Activated B cell treated with CpG ODN at 0.5 μM for 24 hours (primary cell): ENCODE data around the gene TMEM131. TPM values are rescaled to one million over a fixed set of nuclear protein-coding genes. Genes with fewer than 3 reads are reported as not detected.
A peak's percentile ranks its signal among the peaks of the same experiment; 100 is the strongest.

Source experiments
- ATAC-seq: fragments of 200-7000 bp; cut with Tn5 transposase; one replicate; pipeline ENCODE4 v1.10.0; 2021; ENCODE audit warnings: low read depth, mild to moderate bottlenecking, moderate library complexity
- CTCF ChIA-PET: fragments of 350-600 bp; sonication (Branson Sonifier 250); formaldehyde crosslinking; loops from one replicate; lab custom pipeline; 2021; ENCODE audit warnings: antibody characterized with exemption; lab: Charles Lee
- POLR2A ChIA-PET: fragments of 350-600 bp; sonication (Branson Sonifier 250); formaldehyde crosslinking; loops from one replicate; lab custom pipeline; 2021; ENCODE audit warnings: antibody characterized with exemption; lab: Charles Lee
- DNase-seq: peaks from one replicate; pipeline ENCODE4 v3.0.0; 2022
- H3K27ac Mint-ChIP-seq: one replicate; pipeline ENCODE4 v1.8.0; 2020; ENCODE audit warnings: mixed read lengths
- H3K27me3 Mint-ChIP-seq: one replicate; pipeline ENCODE4 v1.8.0; 2021; ENCODE audit warnings: mixed read lengths
- H3K36me3 Mint-ChIP-seq: one replicate; pipeline ENCODE4 v1.8.0; 2021; ENCODE audit warnings: low read depth, mixed read lengths
- H3K4me1 Mint-ChIP-seq: one replicate; pipeline ENCODE4 v1.8.0; 2021; ENCODE audit warnings: mixed read lengths
- H3K4me3 Mint-ChIP-seq: one replicate; pipeline ENCODE4 v1.8.0; 2020; ENCODE audit warnings: mild to moderate bottlenecking, mixed read lengths
- H3K9me3 Mint-ChIP-seq: one replicate; pipeline ENCODE4 v1.8.0; 2020; ENCODE audit warnings: mixed read lengths
- intact Hi-C: fragments of 100-400 bp; cut with micrococcal nuclease; formaldehyde crosslinking; loops from one replicate; pipeline ENCODE4 v1.15.1; 2024
- total RNA-seq: library from RNA; stranded (reverse); gene quantifications from 2 replicates; pipeline ENCODE4 v1.2.3, GENCODE V29; 2022
- TF ChIP-seq, protein P1 (sequence below): fragments of 200-600 bp; IDR thresholded peaks from one replicate; pipeline ENCODE4 v1.8.0; 2022; ENCODE audit warnings: antibody characterized with exemption, mild to moderate bottlenecking

Gene TMEM131
- total RNA-seq, 1 donor from 2014 or later = 146 TPM

GRCh38 chr2:97718942-97719341 lies 276.8 kb downstream of the TMEM131 start:
- POLR2A ChIA-PET = interaction anchor here (0.6 to 1.3 kb wide), 2 partner anchors 11 to 929 kb away, joined by 3 to 7 read pairs; no protein-coding TSS in a partner anchor
- Mint-ChIP-seq H3K36me3 (no peaks in the 10 kb centered on the region), H3K9me3 (no peaks in the 10 kb centered on the region), H3K27ac (peak overlapping the region; percentile 94), H3K27me3 (no peaks in the 10 kb centered on the region), H3K4me1 (peaks cover 34% of the 10 kb centered on the region), H3K4me3 (peak overlapping the region; percentile 77)
- intact Hi-C loops = no loop called here
- peak; percentile 12 for ATAC-seq
- TF ChIP-seq, protein P1, sequence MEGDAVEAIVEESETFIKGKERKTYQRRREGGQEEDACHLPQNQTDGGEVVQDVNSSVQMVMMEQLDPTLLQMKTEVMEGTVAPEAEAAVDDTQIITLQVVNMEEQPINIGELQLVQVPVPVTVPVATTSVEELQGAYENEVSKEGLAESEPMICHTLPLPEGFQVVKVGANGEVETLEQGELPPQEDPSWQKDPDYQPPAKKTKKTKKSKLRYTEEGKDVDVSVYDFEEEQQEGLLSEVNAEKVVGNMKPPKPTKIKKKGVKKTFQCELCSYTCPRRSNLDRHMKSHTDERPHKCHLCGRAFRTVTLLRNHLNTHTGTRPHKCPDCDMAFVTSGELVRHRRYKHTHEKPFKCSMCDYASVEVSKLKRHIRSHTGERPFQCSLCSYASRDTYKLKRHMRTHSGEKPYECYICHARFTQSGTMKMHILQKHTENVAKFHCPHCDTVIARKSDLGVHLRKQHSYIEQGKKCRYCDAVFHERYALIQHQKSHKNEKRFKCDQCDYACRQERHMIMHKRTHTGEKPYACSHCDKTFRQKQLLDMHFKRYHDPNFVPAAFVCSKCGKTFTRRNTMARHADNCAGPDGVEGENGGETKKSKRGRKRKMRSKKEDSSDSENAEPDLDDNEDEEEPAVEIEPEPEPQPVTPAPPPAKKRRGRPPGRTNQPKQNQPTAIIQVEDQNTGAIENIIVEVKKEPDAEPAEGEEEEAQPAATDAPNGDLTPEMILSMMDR = no peak
- DNase-seq = no peak
- CTCF ChIA-PET = interaction anchor here (0.8 to 1.7 kb wide), 5 partner anchors 9 to 128 kb away, joined by 3 to 6 read pairs (median 4); no protein-coding TSS in a partner anchor

DNA sequence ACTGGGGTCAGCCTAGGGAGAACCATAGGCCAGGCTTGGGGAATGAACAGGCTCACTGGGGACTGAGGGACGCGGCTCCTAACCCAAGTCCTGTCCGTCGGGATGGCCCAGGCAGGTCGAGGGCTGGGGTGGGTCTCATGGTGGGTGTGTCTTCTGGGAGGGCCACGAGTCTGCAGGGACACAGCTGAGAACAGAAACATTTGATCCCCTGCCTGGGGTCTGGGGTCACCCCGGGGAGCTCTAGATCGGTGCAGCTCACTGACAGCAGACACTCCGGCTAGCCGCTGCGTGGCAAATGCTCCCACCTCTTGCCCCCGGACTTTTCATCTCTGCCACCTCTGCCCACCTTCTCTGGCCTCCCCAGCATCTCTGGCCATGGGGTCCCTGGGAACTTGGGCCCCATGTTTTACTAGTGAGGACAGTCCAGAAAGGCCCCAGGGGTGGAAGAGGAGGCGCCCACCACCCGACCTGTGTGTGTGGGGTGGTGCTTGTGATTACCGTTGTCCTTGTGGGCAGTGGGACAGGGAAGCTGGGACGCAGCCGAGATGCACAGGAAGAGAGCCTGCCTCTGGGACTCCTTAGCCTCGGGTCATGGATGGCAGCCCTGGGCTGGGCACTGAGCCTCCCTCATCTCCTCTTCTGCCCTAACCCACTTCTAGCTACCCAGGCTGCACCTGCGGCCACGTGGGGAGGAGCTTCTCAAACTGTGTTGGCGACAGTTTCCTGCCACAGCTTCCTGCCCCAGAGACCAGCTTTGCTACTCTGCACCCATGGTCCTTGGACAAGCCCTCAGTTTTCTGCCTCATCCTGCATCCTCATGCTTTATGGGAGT lies 277.5 kb downstream of the TMEM131 start:
- H3K4me3 Mint-ChIP-seq = peak overlapping the region; percentile 77
- no peaks in the 10 kb centered on the region for H3K27me3 Mint-ChIP-seq
- H3K36me3 Mint-ChIP-seq = no peaks in the 10 kb centered on the region
- peaks cover 37% of the 10 kb centered on the region for H3K4me1 Mint-ChIP-seq
- TF ChIP-seq, protein P1 = no peak
- no peaks in the 10 kb centered on the region for H3K9me3 Mint-ChIP-seq
- CTCF ChIA-PET = interaction anchor here (0.8 to 1.7 kb wide), 5 partner anchors 8 to 127 kb away, joined by 3 to 6 read pairs (median 4); no protein-coding TSS in a partner anchor
- ATAC-seq = peak; percentile 96
- DNase-seq = peak; percentile 32
- intact Hi-C loops = no loop called here
- POLR2A ChIA-PET = interaction anchor here (0.6 to 1.3 kb wide), 4 partner anchors 12 to 930 kb away, joined by 3 to 7 read pairs (median 3); partner anchors contain the start of genes ACTR1B and COX5B
- H3K27ac Mint-ChIP-seq = peak overlapping the region; percentile 94

DNA sequence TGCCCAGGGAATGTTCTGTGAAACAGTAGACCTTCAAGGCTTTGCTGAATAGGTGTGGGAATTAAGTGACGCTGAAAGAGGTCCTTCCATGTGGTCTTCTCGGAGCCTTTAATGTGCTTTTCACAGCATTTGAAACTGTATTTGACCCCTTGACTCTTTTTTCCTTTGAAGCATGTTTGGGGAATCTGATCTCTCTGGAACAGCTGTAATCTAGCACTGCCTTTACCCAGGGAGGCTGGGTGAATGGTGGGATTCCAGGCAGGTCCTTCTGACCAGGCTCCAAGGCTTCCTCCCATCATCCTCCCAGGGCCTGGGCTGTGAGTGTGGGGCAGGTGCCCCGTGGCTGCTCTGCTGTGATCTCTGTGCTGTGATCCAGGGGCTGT lies 278.1 kb downstream of the TMEM131 start:
- CTCF ChIA-PET = no interaction called here
- TF ChIP-seq, protein P1 = no peak
- DNase-seq (no peak), ATAC-seq (no peak)
- H3K36me3 Mint-ChIP-seq = no peaks in the 10 kb centered on the region
- POLR2A ChIA-PET = interaction anchor here (0.9 to 1.3 kb wide), 3 partner anchors 13 to 72 kb away, joined by 3 to 7 read pairs (median 3); partner anchors contain the start of genes ACTR1B and COX5B
- no peaks in the 10 kb centered on the region for H3K9me3 Mint-ChIP-seq
- intact Hi-C loops = no loop called here
- no peak overlapping the region for H3K4me3 Mint-ChIP-seq
- H3K27ac Mint-ChIP-seq = no peak overlapping the region
- peaks cover 39% of the 10 kb centered on the region for H3K4me1 Mint-ChIP-seq
- no peaks in the 10 kb centered on the region for H3K27me3 Mint-ChIP-seq

- Mint-ChIP-seq H3K27me3 (no peaks in the 10 kb centered on the region), H3K36me3 (no peaks in the 10 kb centered on the region), H3K9me3 (no peaks in the 10 kb centered on the region), H3K4me3 (no peak overlapping the region), H3K4me1 (peaks cover 39% of the 10 kb centered on the region), H3K27ac (no peak overlapping the region)
- DNase-seq (no peak), ATAC-seq (no peak)
- intact Hi-C loops = no loop called here
- ChIA-PET POLR2A (interaction anchor here (0.9 kb wide), 1 partner anchor 71 kb away, joined by 3 read pairs; the partner anchor contains the start of gene COX5B), CTCF (no interaction called here)
- TF ChIP-seq, protein P1 = no peak
Observed at GRCh38 chr2:97716695-97717612, 278.8 kb downstream of the TMEM131 start.
